Measurements from ENCODE around the gene GALNT14. TPM values are rescaled to one million over a fixed set of nuclear protein-coding genes. Genes with fewer than 3 reads are reported as not detected.

Gene GALNT14
- total RNA-seq, 1 experiment from 2014 or later = 6.0 TPM

GRCh38 chr2:30871980-30872789 lies 266.1 kb downstream of the GALNT14 start (continued):
- TF ChIP-seq E2F5 (CRISPR knock-in tag; IDR thresholded peaks at IDR 0.05) (no peak), ZNF396 (CRISPR knock-in tag; IDR thresholded peaks at IDR 0.05; ENCODE audit: borderline replicate concordance) (no peak), MAX (CRISPR knock-in tag; IDR thresholded peaks at IDR 0.05) (no peak), AR (CRISPR knock-in tag; IDR thresholded peaks at IDR 0.05) (no peak), ETV6 (CRISPR knock-in tag; IDR thresholded peaks at IDR 0.05) (no peak), MYBL2 (CRISPR knock-in tag; IDR thresholded peaks at IDR 0.05) (no peak), HMGA2 (CRISPR knock-in tag; IDR thresholded peaks at IDR 0.05) (no peak)

GRCh38 chr2:30871440-30871839 lies 266.8 kb downstream of the GALNT14 start:
- Mint-ChIP-seq H3K4me3 (no peak overlapping the region), H3K9me3 (peaks cover 29% of the 10 kb centered on the region), H3K36me3 (peaks cover 9% of the 10 kb centered on the region), H3K27ac (peak overlapping the region; percentile 90), H3K4me1 (peaks cover 16% of the 10 kb centered on the region), H3K27me3 (ENCODE audit: low read depth) (no peaks in the 10 kb centered on the region)
- ChIA-PET POLR2A (no interaction called here), CTCF (interaction anchor here (0.9 to 1.8 kb wide), 4 partner anchors 12 to 299 kb away, joined by 3 to 8 read pairs (median 4); no protein-coding TSS in a partner anchor)
- no peak for ATAC-seq
- TF ChIP-seq ZNF138 (CRISPR knock-in tag; conservative IDR thresholded peaks at IDR 0.05) (no peak), ZMAT4 (CRISPR knock-in tag; IDR thresholded peaks at IDR 0.05) (no peak), PRDM15 (CRISPR knock-in tag; IDR thresholded peaks at IDR 0.05) (no peak), JUN (CRISPR knock-in tag; IDR thresholded peaks at IDR 0.05) (no peak), E2F4 (CRISPR knock-in tag; IDR thresholded peaks at IDR 0.05; ENCODE audit: borderline replicate concordance, low read depth) (no peak)
- DNase-seq (ENCODE audit: low spot score) = no peak

GRCh38 chr2:30869988-30870387 lies 268.3 kb downstream of the GALNT14 start:
- TF ChIP-seq EMX1 (CRISPR knock-in tag; IDR thresholded peaks at IDR 0.05) (no peak), ZMAT4 (CRISPR knock-in tag; IDR thresholded peaks at IDR 0.05) (no peak), CREM (CRISPR knock-in tag; IDR thresholded peaks at IDR 0.05) (no peak), PREB (CRISPR knock-in tag; IDR thresholded peaks at IDR 0.05; ENCODE audit: borderline replicate concordance) (no peak), ZBTB43 (CRISPR knock-in tag; IDR thresholded peaks at IDR 0.05) (no peak), ZNF416 (CRISPR knock-in tag; IDR thresholded peaks at IDR 0.05) (no peak), NFE2L1 (CRISPR knock-in tag; IDR thresholded peaks at IDR 0.05) (no peak), IRF1 (CRISPR knock-in tag; IDR thresholded peaks at IDR 0.05) (no peak)
- ATAC-seq (no peak), DNase-seq (ENCODE audit: low spot score) (no peak)
- no peaks in the 10 kb centered on the region for H3K27me3 Mint-ChIP-seq (ENCODE audit: low read depth)
- peaks cover 24% of the 10 kb centered on the region for H3K9me3 Mint-ChIP-seq
- H3K36me3 Mint-ChIP-seq = peaks cover 9% of the 10 kb centered on the region
- peaks cover 16% of the 10 kb centered on the region for H3K4me1 Mint-ChIP-seq
- no peak overlapping the region for H3K27ac Mint-ChIP-seq
- POLR2A ChIA-PET = no interaction called here
- H3K4me3 Mint-ChIP-seq = no peak overlapping the region
- CTCF ChIA-PET = interaction anchor here (0.8 to 1.2 kb wide), 2 partner anchors 13 to 158 kb away, joined by 3 read pairs; no protein-coding TSS in a partner anchor
